ENCODE results near the gene NOP14. TPM values are rescaled to one million over a fixed set of nuclear protein-coding genes. Genes with fewer than 3 reads are reported as not detected.
"Not testable (repeated sequence)": the region's sequence is repeated elsewhere in the genome, so short reads cannot be mapped to it uniquely, and the experiment has no call there.

NOP14 gene
- polyA plus RNA-seq, 1 donor, result 25.6 TPM

- peaks cover 41% of the 10 kb centered on the region for H3K4me1 ChIP-seq (ENCODE audit: control insufficient read depth, insufficient read depth, low read length)
- peaks cover 4% of the 10 kb centered on the region for H3K9me3 ChIP-seq (ENCODE audit: control insufficient read depth, low read depth, low read length)
- no peak for DNase-seq
- H3K4me3 ChIP-seq (ENCODE audit: low read length), result no peak overlapping the region
- peaks cover 62% of the 10 kb centered on the region for H3K36me3 ChIP-seq (ENCODE audit: control insufficient read depth, insufficient read depth, low read length)
- H3K27me3 ChIP-seq (ENCODE audit: control insufficient read depth, insufficient read depth, low read length), result no peaks in the 10 kb centered on the region
- peak overlapping the region; percentile 74 for H3K27ac ChIP-seq (ENCODE audit: low read length)
- WGBS (ENCODE audit: insufficient coverage, low lambda C conversion rate), result 67% methylated on average over 3 of the region's 8 CpGs
Measured at GRCh38 chr4:2924286-2924685, 38.9 kb downstream of the NOP14 start.

- peaks cover 58% of the 10 kb centered on the region for H3K36me3 ChIP-seq (ENCODE audit: control insufficient read depth, insufficient read depth, low read length)
Measured at GRCh38 chr4:2923668-2924173, 39.5 kb downstream of the NOP14 start.

GRCh38 chr4:2923141-2923551 is 40.1 kb downstream of the NOP14 start:
- Histone ChIP-seq H3K27me3 (ENCODE audit: control insufficient read depth, insufficient read depth, low read length) (no peaks in the 10 kb centered on the region), H3K27ac (ENCODE audit: low read length) (peak overlapping the region; percentile 29), H3K4me3 (ENCODE audit: low read length) (no peak overlapping the region), H3K4me1 (ENCODE audit: control insufficient read depth, insufficient read depth, low read length) (peaks cover 35% of the 10 kb centered on the region), H3K36me3 (ENCODE audit: control insufficient read depth, insufficient read depth, low read length) (peaks cover 53% of the 10 kb centered on the region), H3K9me3 (ENCODE audit: control insufficient read depth, low read depth, low read length) (peaks cover 2% of the 10 kb centered on the region)
- no peak for DNase-seq
- WGBS (ENCODE audit: insufficient coverage, low lambda C conversion rate), result no CpG with 5 or more reads among the region's 10 CpGs

More at GRCh38 chr4:2923668-2924173, 39.5 kb downstream of the NOP14 start:
- H3K27me3 ChIP-seq (ENCODE audit: control insufficient read depth, insufficient read depth, low read length), result no peaks in the 10 kb centered on the region
- WGBS (ENCODE audit: insufficient coverage, low lambda C conversion rate), result no CpG with 5 or more reads among the region's 16 CpGs
- no peak for DNase-seq
- peak overlapping the region; percentile 74 for H3K27ac ChIP-seq (ENCODE audit: low read length)
- peaks cover 40% of the 10 kb centered on the region for H3K4me1 ChIP-seq (ENCODE audit: control insufficient read depth, insufficient read depth, low read length)
- H3K4me3 ChIP-seq (ENCODE audit: low read length), result no peak overlapping the region
- H3K9me3 ChIP-seq (ENCODE audit: control insufficient read depth, low read depth, low read length), result peaks cover 4% of the 10 kb centered on the region

GRCh38 chr4:2922453-2923101 is 40.6 kb downstream of the NOP14 start:
- not testable (repeated sequence) for H3K27ac ChIP-seq (ENCODE audit: low read length)
- WGBS (ENCODE audit: insufficient coverage, low lambda C conversion rate), result no CpG with 5 or more reads among the region's 7 CpGs

GRCh38 chr4:2918714-2919113 is 44.5 kb downstream of the NOP14 start:
- not testable (repeated sequence) for H3K27ac ChIP-seq (ENCODE audit: low read length); DNase-seq; H3K9me3 ChIP-seq (ENCODE audit: control insufficient read depth, low read depth, low read length); H3K27me3 ChIP-seq (ENCODE audit: control insufficient read depth, insufficient read depth, low read length); H3K4me3 ChIP-seq (ENCODE audit: low read length)
- peaks cover 10% of the 10 kb centered on the region for H3K4me1 ChIP-seq (ENCODE audit: control insufficient read depth, insufficient read depth, low read length)
- H3K36me3 ChIP-seq (ENCODE audit: control insufficient read depth, insufficient read depth, low read length), result peaks cover 41% of the 10 kb centered on the region
- WGBS (ENCODE audit: insufficient coverage, low lambda C conversion rate), result 100% methylated on average over 1 of the region's 8 CpGs

More at GRCh38 chr4:2922453-2923101, 40.6 kb downstream of the NOP14 start:
- peaks cover 33% of the 10 kb centered on the region for H3K4me1 ChIP-seq (ENCODE audit: control insufficient read depth, insufficient read depth, low read length)
- not testable (repeated sequence) for H3K9me3 ChIP-seq (ENCODE audit: control insufficient read depth, low read depth, low read length); DNase-seq; H3K27me3 ChIP-seq (ENCODE audit: control insufficient read depth, insufficient read depth, low read length); H3K4me3 ChIP-seq (ENCODE audit: low read length)
- H3K36me3 ChIP-seq (ENCODE audit: control insufficient read depth, insufficient read depth, low read length), result peaks cover 48% of the 10 kb centered on the region

- not testable (repeated sequence) for H3K4me1 ChIP-seq (ENCODE audit: control insufficient read depth, insufficient read depth, low read length); H3K4me3 ChIP-seq (ENCODE audit: low read length); DNase-seq; H3K9me3 ChIP-seq (ENCODE audit: control insufficient read depth, low read depth, low read length); H3K27me3 ChIP-seq (ENCODE audit: control insufficient read depth, insufficient read depth, low read length); H3K27ac ChIP-seq (ENCODE audit: low read length)
- no CpG with 5 or more reads among the region's 2 CpGs for WGBS (ENCODE audit: insufficient coverage, low lambda C conversion rate)
- H3K36me3 ChIP-seq (ENCODE audit: control insufficient read depth, insufficient read depth, low read length), result peaks cover 41% of the 10 kb centered on the region
Measured at GRCh38 chr4:2918300-2918699, 44.9 kb downstream of the NOP14 start.

- not testable (repeated sequence) for H3K4me3 ChIP-seq (ENCODE audit: low read length); H3K9me3 ChIP-seq (ENCODE audit: control insufficient read depth, low read depth, low read length); DNase-seq; H3K27ac ChIP-seq (ENCODE audit: low read length); H3K4me1 ChIP-seq (ENCODE audit: control insufficient read depth, insufficient read depth, low read length); H3K27me3 ChIP-seq (ENCODE audit: control insufficient read depth, insufficient read depth, low read length)
- WGBS (ENCODE audit: insufficient coverage, low lambda C conversion rate), result no CpG with 5 or more reads among the region's 2 CpGs
- H3K36me3 ChIP-seq (ENCODE audit: control insufficient read depth, insufficient read depth, low read length), result peaks cover 47% of the 10 kb centered on the region
Measured at GRCh38 chr4:2916696-2917095, 46.5 kb downstream of the NOP14 start.

- H3K27ac ChIP-seq (ENCODE audit: low read length), result no peak overlapping the region
- H3K36me3 ChIP-seq (ENCODE audit: control insufficient read depth, insufficient read depth, low read length), result peaks cover 54% of the 10 kb centered on the region
- H3K4me1 ChIP-seq (ENCODE audit: control insufficient read depth, insufficient read depth, low read length), result no peaks in the 10 kb centered on the region
- H3K27me3 ChIP-seq (ENCODE audit: control insufficient read depth, insufficient read depth, low read length), result no peaks in the 10 kb centered on the region
- no CpG with 5 or more reads among the region's 9 CpGs for WGBS (ENCODE audit: insufficient coverage, low lambda C conversion rate)
- H3K4me3 ChIP-seq (ENCODE audit: low read length), result no peak overlapping the region
- no peaks in the 10 kb centered on the region for H3K9me3 ChIP-seq (ENCODE audit: control insufficient read depth, low read depth, low read length)
- no peak for DNase-seq
Measured at GRCh38 chr4:2915789-2916188, 47.4 kb downstream of the NOP14 start.

- Histone ChIP-seq H3K4me1 (ENCODE audit: control insufficient read depth, insufficient read depth, low read length) (no peaks in the 10 kb centered on the region), H3K27ac (ENCODE audit: low read length) (no peak overlapping the region), H3K4me3 (ENCODE audit: low read length) (no peak overlapping the region), H3K36me3 (ENCODE audit: control insufficient read depth, insufficient read depth, low read length) (peaks cover 67% of the 10 kb centered on the region), H3K27me3 (ENCODE audit: control insufficient read depth, insufficient read depth, low read length) (no peaks in the 10 kb centered on the region), H3K9me3 (ENCODE audit: control insufficient read depth, low read depth, low read length) (no peaks in the 10 kb centered on the region)
- 90% methylated on average over 2 of the region's 16 CpGs for WGBS (ENCODE audit: insufficient coverage, low lambda C conversion rate)
- no peak for DNase-seq
Measured at GRCh38 chr4:2914256-2915126, 48.7 kb downstream of the NOP14 start.

GRCh38 chr4:2913168-2913567 is 50.0 kb downstream of the NOP14 start:
- WGBS (ENCODE audit: insufficient coverage, low lambda C conversion rate), result 82% methylated on average over 3 of the region's 6 CpGs
- no peaks in the 10 kb centered on the region for H3K9me3 ChIP-seq (ENCODE audit: control insufficient read depth, low read depth, low read length)
- H3K27ac ChIP-seq (ENCODE audit: low read length), result no peak overlapping the region
- H3K27me3 ChIP-seq (ENCODE audit: control insufficient read depth, insufficient read depth, low read length), result no peaks in the 10 kb centered on the region
- DNase-seq, result no peak
- H3K36me3 ChIP-seq (ENCODE audit: control insufficient read depth, insufficient read depth, low read length), result peaks cover 77% of the 10 kb centered on the region
- H3K4me1 ChIP-seq (ENCODE audit: control insufficient read depth, insufficient read depth, low read length), result peaks cover under 1% of the 10 kb centered on the region
- no peak overlapping the region for H3K4me3 ChIP-seq (ENCODE audit: low read length)

Measured in large intestine (tissue), 3 donors.